Cardiac septum (tissue), 1 donor: Measurements from ENCODE around the gene ACVR2B. TPM values are rescaled to one million over a fixed set of nuclear protein-coding genes. Genes with fewer than 3 reads are reported as not detected.

Experiments used
- DNase-seq: peaks from one replicate; pipeline ENCODE4 v3.0.0-alpha.2; 2020; ENCODE audit warnings: low spot score
- intact Hi-C: fragments of 100-400 bp; cut with DNase I; formaldehyde crosslinking; loops from one replicate; pipeline ENCODE4 v1.14.0; 2022
- total RNA-seq: library from RNA; stranded (reverse); fragmentation: NEBNext Ultra II Directional; extraction: Animal tissue kit (Norgen Biotek cat#: 25700); gene quantifications from one replicate; pipeline ENCODE4 v1.2.1, GENCODE V29; 2021
- donor health status: DM: no; HTN: no; CAD: no.

Gene ACVR2B
- total RNA-seq, 1 donor from 2014 or later = 6.3 TPM

DNA sequence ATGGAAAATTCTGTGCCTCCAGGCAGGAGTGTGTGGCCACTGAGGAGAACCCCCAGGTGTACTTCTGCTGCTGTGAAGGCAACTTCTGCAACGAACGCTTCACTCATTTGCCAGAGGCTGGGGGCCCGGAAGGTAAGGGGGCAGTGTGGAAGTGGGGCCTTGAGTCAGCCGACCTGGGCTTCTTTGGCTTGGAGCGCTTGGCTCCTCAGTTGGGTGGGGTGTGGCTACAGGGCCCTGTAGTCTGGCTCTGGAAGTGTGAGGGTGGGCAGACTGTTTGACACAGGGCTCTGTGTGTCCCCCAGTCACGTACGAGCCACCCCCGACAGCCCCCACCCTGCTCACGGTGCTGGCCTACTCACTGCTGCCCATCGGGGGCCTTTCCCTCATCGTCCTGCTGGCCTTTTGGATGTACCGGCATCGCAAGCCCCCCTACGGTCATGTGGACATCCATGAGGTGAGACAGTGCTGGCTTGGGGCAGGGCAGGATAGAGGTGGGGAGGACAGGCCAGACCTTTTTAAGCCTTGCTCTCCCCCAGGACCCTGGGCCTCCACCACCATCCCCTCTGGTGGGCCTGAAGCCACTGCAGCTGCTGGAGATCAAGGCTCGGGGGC, 24.3 kb downstream of the ACVR2B start:
- intact Hi-C loops = loop anchor here (10.0 kb wide), 1 partner anchor 473 kb away; no protein-coding TSS in a partner anchor
- no peak for DNase-seq

DNA sequence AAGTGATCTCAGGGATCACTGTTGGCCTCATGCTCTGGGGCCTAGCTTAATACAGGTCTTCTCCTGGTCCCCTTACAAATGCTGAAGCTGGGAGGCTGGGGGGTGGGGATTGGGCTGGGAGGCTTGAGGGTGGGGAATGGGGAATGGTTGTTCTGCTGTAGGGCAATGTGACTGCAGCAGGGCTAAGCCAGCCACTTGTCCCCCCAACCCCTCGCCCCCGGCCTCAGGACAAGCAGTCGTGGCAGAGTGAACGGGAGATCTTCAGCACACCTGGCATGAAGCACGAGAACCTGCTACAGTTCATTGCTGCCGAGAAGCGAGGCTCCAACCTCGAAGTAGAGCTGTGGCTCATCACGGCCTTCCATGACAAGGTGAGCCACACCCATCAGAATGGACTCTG, 25.2 kb downstream of the ACVR2B start:
- intact Hi-C loops = loop anchor here (10.0 kb wide), 1 partner anchor 474 kb away; no protein-coding TSS in a partner anchor
- DNase-seq = no peak

DNA sequence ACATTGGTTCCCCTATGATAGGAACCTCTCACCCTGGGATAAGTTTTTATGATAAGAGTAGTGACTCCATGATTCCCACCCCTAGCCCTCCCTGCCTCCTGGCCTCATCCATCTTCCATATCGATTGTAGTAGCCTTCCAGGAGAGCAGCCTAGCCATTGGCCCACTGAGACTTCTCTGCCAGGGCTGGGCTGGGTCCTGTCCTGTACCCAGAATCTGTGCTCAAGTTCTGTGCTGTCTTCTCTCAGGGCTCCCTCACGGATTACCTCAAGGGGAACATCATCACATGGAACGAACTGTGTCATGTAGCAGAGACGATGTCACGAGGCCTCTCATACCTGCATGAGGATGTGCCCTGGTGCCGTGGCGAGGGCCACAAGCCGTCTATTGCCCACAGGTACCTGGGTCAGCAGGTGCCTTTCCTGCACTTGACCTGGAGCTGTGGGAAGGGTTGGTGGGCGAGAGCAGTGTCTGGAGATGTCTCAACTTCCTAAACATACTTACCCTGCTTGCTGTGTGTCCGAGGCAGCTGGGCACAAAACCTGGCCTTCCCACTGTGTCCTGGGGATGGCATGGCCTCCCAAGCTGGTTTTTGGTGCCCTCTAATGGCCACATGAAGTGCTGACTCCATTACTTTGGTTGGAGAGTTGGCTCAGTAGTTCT, 25.9 kb downstream of the ACVR2B start:
- intact Hi-C loops = loop anchor here (2.0 to 10.0 kb wide), 3 partner anchors 133 to 475 kb away; partner anchors contain the start of gene XYLB
- no peak for DNase-seq

DNA sequence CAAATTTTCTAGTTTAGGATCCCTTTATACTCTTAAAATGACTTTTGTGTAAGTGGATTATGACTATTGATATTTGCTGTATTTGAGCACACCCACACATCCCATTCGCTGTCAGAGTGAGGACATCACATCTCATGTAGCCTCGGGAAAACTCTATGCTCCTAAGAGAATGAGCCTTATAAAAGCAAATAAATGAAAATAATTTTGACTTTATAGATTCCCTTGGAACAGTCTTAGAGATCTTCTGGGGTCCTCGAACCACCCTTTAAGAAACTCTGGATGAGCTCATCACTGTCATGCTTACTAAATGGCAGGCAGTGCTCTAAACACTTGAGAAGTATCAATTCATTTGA, 26.4 kb downstream of the ACVR2B start:
- intact Hi-C loops = loop anchor here (2.0 kb wide), 2 partner anchors 133 to 361 kb away; partner anchors contain the start of gene XYLB
- DNase-seq = no peak

DNA sequence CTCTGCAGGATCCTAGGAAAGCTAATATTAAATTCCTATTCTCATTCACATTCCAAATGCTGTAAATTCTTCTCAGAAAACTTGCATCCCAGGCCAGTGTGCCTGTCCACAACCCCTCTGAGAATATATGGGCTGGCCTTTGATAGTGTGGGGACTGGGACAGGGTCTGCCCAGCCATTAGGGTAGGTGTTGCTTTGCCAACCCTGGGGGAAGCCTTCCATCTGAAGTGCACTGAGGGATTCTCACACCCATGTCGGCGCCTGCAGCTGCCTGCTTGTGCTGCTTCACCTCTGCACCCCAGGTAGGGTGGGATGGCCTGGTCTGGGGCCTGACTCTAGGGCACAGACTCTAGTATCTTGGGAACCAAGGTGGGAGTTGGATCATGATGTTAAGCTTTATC, 27.2 kb downstream of the ACVR2B start:
- DNase-seq = no peak
- intact Hi-C loops = loop anchor here (2.0 kb wide), 2 partner anchors 134 to 362 kb away; partner anchors contain the start of gene XYLB

DNA sequence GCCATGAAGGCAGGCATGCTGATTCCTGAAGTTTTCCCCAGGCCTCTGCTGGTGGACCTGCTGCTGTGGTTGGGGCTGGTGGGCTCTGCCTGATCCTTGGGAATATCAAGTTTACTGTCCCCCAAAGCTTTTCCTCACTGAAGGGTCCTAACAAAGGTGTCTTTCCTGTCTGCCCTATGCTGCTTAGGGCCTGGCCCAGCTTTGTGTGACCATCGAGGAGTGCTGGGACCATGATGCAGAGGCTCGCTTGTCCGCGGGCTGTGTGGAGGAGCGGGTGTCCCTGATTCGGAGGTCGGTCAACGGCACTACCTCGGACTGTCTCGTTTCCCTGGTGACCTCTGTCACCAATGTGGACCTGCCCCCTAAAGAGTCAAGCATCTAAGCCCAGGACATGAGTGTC, 29.3 kb downstream of the ACVR2B start:
- DNase-seq = no peak
- intact Hi-C loops = no loop called here

DNA sequence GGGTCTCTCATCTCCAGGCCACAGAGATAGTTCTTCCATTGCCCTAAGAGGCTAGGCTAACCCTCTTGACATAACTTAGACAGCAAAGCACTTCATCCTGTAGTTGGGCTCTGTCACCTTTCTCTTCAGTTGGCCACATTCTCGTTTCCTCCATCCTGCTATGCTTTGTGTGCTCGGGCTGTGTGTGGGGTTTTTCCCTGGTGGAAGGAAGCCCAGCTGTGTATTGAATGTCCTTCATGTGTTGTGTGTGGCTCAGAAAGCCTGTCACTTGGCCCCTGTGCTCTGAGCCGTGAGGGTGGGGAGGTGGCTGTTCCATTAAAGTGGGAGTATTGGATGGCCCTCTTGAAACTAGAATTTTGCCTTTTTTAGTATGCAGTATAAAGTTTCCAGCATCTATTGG, 33.6 kb downstream of the ACVR2B start:
- no peak for DNase-seq
- intact Hi-C loops = no loop called here

DNA sequence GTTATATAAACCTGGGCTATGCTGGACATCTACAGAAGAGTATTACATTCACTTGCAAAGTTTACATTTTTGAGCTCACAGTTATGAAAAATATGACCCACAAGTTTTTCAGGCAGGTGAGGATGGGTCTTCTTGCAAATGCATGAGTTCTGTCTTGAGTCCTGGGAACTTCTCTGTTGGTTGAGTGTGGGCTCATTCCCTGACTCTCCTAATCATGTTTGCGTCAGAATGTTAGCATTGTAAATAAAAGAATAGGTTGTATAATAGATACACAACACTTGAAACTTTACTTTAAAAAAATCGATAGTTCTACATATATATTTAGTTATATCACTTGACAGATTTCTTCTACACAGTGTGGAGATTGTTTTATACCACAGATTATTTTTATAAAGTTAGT, 35.3 kb downstream of the ACVR2B start:
- DNase-seq = no peak
- intact Hi-C loops = no loop called here

DNA sequence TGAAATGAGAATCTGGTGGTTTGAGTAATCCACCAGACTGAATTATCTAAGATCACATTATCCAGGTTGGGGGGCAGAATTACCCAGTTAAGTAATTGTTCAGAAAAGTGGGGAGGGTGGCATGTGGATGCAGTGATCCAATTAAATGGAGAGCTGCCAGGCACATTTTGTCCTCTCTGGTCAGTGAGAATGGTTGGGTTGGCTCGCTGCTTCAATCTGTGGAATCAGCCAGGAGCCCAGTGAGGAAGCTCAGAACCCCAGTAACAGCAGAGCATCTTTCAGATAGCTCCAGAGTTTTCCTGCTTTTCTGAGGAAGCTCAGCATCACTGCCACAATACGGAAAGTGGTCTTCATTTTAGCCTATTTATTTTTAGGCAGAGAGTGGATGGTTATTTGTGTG, 36.1 kb downstream of the ACVR2B start:
- intact Hi-C loops = loop anchor here (5.0 to 10.0 kb wide), 2 partner anchors 235 to 353 kb away; no protein-coding TSS in a partner anchor
- DNase-seq = no peak

DNA sequence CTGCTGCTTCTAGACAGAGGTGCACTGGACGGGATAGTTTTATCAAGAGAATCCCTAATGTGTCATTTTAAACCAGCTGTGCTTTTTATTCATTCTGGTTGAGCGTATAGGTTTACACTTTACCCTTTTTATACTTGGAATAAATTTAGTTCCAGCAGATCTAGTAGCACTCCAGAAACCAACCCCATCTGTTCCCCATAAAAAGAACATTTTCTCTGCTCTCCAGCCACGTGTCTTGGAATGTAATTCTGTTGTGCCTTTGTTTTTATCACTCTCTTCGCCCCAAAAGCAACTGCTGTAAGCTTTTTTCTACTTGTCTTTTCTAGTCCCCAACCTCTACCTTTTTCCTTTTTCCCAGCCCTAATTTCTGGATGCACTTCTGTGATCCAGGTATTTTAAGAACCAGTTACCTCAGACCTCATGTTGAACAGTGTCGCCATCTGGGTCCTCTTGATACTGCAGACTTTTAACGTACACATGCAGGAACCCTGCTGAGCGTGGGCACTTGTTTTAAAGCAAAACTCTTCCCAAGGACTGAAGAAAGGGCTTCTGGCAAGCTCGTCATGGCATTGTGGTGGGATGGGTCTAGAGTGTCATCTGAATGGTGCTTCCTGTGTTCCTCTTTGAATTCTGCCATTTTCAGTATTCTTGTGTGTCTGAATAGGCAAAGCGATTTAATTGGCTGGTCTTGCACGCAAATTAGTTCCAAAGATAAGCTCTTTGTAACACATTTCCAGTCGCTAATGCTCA, 36.8 kb downstream of the ACVR2B start:
- no peak for DNase-seq
- intact Hi-C loops = loop anchor here (5.0 to 10.0 kb wide), 2 partner anchors 234 to 352 kb away; no protein-coding TSS in a partner anchor

DNA sequence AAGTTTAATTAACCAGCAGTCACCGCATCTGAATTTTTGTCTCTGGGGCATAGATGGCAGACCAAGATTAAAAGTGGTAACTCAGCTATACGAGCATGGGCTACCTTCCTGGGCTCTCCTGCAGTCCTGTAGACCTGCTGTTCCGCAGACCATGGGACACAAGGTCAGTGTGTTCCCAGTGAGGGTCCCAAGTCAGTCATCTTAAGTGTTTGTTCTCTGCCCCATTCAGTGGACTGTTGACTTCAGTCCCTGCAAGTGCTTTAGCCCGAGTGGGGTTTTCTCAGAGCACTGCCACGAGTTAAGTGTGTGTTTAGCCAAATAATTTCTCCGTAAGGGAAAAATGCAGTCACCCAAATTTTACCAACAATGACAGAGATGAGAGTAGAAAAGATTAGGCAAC, 37.5 kb downstream of the ACVR2B start:
- no peak for DNase-seq
- intact Hi-C loops = loop anchor here (5.0 to 10.0 kb wide), 2 partner anchors 234 to 351 kb away; no protein-coding TSS in a partner anchor

DNA sequence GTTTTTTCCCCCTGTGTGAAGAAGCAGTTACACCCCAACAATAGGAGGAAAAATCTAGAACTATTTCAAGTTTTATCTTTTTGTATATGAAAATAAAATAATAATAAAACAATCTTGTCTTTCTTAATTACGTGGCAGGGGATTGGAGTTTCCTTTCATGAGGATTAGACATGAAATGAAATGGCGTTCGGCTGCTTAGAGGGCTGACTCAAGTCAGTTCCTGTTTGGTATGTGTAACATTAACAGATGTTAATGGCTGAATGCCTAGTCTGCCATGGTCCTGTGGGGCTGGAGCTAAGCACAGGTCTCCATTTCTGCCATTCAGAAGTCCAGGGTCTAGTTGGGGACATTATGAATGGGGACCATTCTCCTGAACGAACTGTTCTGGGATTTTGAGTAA, 39.3 kb downstream of the ACVR2B start:
- intact Hi-C loops = loop anchor here (5.0 to 10.0 kb wide), 2 partner anchors 232 to 349 kb away; no protein-coding TSS in a partner anchor
- DNase-seq = no peak

DNA sequence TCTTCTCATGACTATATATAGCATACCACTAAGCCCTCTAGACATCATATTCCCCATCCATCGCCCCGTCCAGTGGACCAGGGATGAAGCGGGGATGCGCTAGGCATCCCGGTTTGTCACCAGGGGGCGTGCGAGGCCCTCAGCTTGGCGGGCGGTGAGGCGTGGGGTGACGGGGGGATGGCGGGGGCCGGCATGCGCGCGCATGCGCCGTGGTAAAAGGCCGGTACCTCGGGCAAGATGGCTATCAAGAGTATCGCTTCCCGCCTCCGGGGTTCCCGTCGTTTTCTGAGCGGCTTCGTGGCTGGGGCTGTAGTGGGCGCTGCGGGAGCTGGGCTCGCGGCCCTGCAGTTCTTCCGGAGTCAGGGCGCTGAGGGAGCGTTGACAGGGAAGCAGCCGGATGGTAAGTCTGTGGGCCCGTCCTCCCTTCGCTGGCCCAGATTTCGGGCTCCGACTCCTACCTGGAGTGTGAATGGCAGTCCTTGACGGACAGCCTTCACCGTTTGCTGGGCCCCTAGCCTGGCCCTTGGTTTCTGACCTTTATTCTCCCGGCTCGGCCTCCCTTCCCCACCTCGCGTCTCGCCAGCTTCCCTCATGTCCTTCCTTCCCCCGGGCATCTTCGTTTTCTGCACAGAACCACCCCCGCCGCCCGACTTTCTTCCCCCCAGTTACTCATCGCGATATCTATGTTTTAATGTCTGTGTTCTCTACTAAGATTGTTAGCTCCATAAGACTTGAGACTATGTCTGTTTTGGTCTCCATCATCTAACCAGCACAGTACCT, 42.6 kb downstream of the ACVR2B start, which contains the start of gene EXOG:
Gene EXOG, plus strand, starts transcription at position 210 of the 780 bp plus-strand sequence. Its CDS starts 28 bp downstream, at position 238.
- intact Hi-C loops = loop anchor here (1.0 to 10.0 kb wide), 4 partner anchors 26 to 228 kb away; partner anchors contain the start of gene SCN5A
- DNase-seq = peak; percentile 96

DNA sequence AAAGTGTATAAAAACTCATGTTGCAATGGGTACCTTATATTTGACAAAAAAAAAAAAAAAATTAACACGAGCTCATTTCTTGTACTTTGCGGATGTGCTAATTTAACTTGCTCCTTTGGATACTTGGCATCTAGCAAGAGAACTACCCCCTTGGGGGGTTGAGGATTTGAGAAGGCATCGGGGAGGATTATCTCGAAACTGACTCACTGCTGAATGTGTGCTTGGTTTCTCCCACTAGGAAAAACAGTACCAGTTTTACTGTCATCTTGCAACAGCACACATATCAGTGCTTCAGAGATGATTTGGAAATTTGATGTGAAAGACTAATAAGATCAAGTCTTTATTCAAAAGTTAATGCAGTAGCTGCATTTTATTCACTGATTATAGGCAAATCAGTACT, 43.3 kb downstream of the ACVR2B start:
- intact Hi-C loops = loop anchor here (2.0 to 10.0 kb wide), 3 partner anchors 26 to 228 kb away; no protein-coding TSS in a partner anchor

DNA sequence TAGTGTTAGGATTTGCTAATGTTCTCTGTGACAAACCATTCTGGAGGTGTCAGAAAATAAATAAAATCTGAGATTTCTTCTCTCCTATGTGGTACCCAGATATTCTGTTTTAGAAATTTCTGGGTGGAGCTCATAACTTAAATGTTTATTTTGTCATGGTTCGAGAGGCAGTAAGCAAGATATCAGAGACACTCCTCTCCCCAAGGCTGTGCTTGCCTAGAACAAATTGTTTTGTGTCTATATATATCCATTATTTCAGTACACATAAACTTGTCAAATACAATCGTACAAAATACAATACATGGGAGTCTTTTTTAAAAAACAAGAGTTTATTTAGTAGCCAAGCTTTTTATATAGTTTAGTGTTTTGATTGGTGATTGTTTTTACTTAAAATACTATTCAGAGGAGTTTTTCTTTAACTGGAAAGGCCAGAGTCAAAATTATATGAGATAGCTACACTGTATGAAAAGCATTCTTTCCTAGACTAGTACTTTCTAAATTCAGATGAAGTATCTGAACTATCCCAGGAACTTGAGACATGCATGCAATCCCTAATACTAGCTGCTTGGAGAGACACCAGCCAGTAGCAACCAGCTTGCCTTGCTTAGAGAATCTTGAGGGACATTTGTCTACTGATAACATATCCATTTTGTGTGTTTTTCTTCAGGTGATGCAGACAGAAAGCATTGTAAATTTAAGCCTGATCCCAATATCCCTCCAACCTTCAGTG, 47.2 kb downstream of the ACVR2B start:
- intact Hi-C loops = no loop called here
- no peak for DNase-seq

More for the DNA sequence above, 43.3 kb downstream of the ACVR2B start:
- no peak for DNase-seq

DNA sequence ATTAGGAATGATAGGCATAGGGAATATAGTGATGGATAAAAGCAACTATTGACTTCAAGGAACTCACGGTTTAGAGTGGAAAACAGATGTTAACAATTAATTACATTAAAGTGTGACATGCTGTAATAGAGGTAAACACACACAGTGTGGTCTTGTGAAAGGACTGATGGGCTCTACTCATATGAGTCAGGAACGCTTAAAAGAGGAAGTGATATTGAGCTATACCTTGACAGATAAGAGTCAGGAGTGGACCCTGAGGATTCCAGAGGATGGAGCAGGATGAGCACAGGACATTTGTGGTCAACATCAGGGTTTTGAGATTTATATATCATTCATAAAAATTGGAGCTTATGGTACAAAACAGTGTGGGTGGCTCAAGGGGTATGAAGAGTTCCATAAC, 53.4 kb downstream of the ACVR2B start:
- no peak for DNase-seq
- intact Hi-C loops = no loop called here

DNA sequence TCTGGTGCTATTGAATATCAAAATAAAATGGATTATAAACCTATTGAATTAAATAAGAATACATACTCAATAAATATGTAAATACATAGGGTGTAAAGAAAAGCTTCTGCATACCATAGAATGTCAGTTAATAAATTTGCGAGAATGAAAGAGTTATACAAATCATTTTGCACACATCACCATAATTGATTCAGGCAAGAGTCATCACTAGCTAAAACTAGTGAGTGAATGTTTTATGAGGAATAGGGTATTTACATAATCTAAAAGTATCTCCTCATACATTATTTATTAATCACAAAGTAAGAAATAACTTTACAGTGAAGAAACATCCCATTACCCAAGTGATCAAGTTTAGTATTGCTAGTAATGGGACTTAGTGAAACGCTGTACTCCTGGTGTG, 56.0 kb downstream of the ACVR2B start:
- intact Hi-C loops = no loop called here
- DNase-seq = no peak

DNA sequence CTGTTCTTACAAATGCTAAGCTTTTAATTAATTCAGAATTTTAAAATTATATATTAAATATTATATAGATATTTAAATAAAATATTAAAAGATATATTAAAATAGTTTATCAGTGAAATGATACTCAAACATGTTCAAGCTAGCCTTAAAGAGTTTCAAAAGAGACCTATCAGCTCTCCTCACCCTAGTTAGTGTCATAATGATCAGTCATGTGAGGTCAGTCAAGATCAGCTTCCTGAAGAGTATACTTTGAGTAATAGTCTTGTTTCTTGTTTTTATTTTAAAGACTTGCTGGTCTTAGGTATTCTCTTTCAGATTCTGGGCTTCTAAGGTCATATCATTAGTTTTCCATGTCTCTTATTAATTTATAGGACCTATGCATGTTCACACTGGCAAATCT, 56.9 kb downstream of the ACVR2B start:
- no peak for DNase-seq
- intact Hi-C loops = no loop called here

DNA sequence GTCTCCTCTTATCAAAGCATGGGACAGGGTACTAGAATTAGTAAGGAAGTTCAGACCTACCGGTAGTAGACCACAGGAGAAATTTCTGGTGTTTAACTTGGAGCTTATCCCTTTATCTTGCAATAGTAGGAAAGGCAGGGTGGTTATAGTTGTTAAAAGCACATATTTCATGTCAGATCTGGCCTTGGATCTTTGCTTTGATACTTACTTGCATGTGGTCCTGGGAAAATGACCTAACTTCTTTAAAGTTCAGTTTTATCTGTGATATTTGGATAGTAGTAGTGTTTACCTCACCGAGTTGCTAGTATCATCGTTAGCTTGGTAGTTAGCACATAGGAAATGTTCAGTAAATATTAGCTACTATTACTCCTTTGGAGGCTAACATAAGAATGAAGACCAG, 57.9 kb downstream of the ACVR2B start:
- intact Hi-C loops = no loop called here
- DNase-seq = no peak
